ENCODE measurements around the gene CDC42.

Gene CDC42

GRCh38 chr1:22038036-22038435 is 14.5 kb upstream of the CDC42 start:
- DNase-seq: no peak

- DNase-seq: peak; percentile 91
Measured at GRCh38 chr1:22039594-22040285, 12.8 kb upstream of the CDC42 start.

- DNase-seq: no peak
Measured at GRCh38 chr1:22040286-22040623, 12.3 kb upstream of the CDC42 start.

- DNase-seq: no peak
Measured at GRCh38 chr1:22041505-22041904, 11.0 kb upstream of the CDC42 start.

GRCh38 chr1:22043198-22043769 is 9.2 kb upstream of the CDC42 start:
- no peak for DNase-seq

- DNase-seq: no peak
Measured at GRCh38 chr1:22044690-22045420, 7.7 kb upstream of the CDC42 start.

GRCh38 chr1:22045604-22046228 is 6.8 kb upstream of the CDC42 start:
- DNase-seq: no peak

GRCh38 chr1:22048351-22049192 is 3.9 kb upstream of the CDC42 start:
- DNase-seq: no peak

- no peak for DNase-seq
Measured at GRCh38 chr1:22050330-22050729, 2.2 kb upstream of the CDC42 start.

- no peak for DNase-seq
Measured at GRCh38 chr1:22051607-22052114, 848 bp upstream of the CDC42 start.

GRCh38 chr1:22053017-22053860 is 730 bp downstream of the CDC42 start:
- DNase-seq: no peak

GRCh38 chr1:22053861-22054770 is 1.6 kb downstream of the CDC42 start:
- no peak for DNase-seq

- no peak for DNase-seq
Measured at GRCh38 chr1:22055463-22055862, 3.0 kb downstream of the CDC42 start.

GRCh38 chr1:22056043-22056442 is 3.5 kb downstream of the CDC42 start:
- no peak for DNase-seq

- no peak for DNase-seq
Measured at GRCh38 chr1:22056936-22057335, 4.4 kb downstream of the CDC42 start.

GRCh38 chr1:22057861-22058260 is 5.4 kb downstream of the CDC42 start:
- no peak for DNase-seq

GRCh38 chr1:22064751-22065402 is 12.4 kb downstream of the CDC42 start:
- no peak for DNase-seq

- DNase-seq: no peak
Measured at GRCh38 chr1:22071511-22071910, 19.0 kb downstream of the CDC42 start.

GRCh38 chr1:22074803-22075202 is 22.3 kb downstream of the CDC42 start:
- no peak for DNase-seq

- DNase-seq: peak; percentile 76
Measured at GRCh38 chr1:22075718-22076117, 23.2 kb downstream of the CDC42 start.

Measured in SIG-M5 (cell line).